ENCODE results near the gene CCSER1.
"Not testable (repeated sequence)": the region's sequence is repeated elsewhere in the genome, so short reads cannot be mapped to it uniquely, and the experiment has no call there.

Gene CCSER1

DNA sequence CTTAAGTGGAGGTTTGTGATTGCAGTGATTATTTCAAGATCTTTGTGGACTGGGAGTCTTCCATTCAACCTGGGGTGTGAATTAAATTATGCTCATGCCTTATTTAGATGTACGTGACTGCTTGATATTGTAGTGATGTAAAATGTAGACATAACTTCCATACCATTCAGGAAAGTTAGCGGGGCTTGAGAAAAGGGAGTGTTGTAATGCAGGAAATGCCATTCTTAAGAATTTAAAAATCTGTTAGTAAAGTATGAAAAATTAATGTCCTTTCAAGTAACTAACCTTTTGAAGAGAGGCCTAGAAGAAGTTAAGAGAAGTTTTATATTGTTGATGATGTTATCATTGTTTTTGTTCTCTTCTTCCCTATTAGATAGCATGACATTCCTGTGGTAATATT lies 318.2 kb downstream of the CCSER1 start:
- DNase-seq (ENCODE audit: low read depth) = no peak

GRCh38 chr4:90449626-90450025 lies 322.4 kb downstream of the CCSER1 start:
- DNase-seq (ENCODE audit: low read depth) = no peak

- no peak for DNase-seq (ENCODE audit: low read depth)
Observed at GRCh38 chr4:90456891-90457290, 329.7 kb downstream of the CCSER1 start.

DNA sequence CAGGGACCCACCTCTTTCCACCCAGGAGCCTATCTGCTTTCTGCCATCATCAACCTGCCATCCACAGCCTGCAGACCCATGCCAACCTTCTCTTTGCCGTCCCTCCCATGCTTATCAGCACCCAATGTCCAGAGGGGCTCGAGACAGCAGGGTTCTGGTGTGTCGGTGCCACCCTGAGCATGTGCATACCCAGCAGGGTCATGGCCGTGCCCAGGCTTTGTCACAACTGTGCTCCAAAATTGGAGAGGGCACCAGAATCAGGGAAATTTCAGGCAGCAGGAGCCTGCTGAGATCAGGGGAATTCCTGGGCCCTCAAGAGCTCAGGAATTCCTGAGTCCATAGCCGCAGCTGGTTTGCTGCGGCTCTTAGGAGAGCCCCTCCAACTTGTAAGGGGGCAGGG lies 330.6 kb downstream of the CCSER1 start:
- no peak for DNase-seq (ENCODE audit: low read depth)

DNA sequence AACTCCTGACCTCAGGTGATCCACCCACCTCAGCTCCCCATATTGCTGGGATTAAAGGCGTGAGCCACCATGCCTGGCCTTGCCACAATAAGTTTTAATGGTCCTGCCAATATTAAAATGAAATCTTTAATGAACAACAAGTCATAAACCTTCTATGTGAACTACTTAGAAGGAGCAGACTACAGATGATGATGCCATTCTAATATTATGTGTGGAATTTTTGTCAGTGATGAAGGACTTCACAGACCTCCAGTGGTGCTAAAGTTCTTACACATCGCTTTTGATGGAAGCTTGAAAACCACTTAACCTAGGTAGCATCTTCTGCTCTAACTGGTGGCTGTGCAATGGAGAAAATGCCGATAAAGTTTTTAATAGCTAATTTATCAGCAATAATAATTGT lies 331.4 kb downstream of the CCSER1 start:
- DNase-seq (ENCODE audit: low read depth) = no peak

GRCh38 chr4:90474484-90474883 lies 347.3 kb downstream of the CCSER1 start:
- no peak for DNase-seq (ENCODE audit: low read depth)

DNA sequence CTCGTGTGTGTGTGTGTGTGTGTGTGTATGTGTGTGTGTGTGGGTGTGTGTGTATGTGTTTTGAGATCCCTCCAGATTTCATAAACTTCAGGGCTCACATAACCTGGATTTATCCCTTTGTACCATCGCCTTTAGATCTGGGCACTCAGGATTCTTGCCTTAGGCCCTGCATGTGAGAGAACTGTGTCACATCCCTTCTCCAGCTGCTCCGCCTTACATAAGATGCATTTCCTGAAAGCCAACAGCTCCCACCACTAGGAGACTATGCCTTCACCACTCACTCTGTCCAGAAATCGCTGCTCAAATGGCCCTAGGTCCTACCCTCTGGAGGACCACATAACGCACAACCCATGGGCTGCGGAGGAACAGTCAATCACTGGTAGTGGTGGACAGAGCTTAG lies 348.8 kb downstream of the CCSER1 start:
- no peak for DNase-seq (ENCODE audit: low read depth)

DNA sequence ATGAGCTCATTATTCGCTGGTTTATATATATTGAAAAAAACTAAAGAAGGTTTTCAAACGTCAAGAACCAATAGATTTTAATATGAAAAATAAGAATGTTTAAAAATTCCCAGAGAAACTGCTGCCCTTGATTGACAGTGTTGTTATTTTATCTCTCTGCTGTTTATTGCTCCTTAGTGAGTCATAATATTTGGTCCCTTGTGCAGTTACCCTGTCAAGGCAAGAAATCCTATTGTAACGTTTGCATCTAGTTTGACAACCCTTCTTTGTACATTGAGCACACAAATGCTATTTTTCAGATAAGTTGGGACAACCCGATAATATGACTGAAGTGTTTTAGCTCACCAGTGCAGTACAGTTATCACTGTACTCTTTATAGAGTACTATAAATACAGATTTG lies 349.4 kb downstream of the CCSER1 start:
- DNase-seq (ENCODE audit: low read depth) = no peak

DNA sequence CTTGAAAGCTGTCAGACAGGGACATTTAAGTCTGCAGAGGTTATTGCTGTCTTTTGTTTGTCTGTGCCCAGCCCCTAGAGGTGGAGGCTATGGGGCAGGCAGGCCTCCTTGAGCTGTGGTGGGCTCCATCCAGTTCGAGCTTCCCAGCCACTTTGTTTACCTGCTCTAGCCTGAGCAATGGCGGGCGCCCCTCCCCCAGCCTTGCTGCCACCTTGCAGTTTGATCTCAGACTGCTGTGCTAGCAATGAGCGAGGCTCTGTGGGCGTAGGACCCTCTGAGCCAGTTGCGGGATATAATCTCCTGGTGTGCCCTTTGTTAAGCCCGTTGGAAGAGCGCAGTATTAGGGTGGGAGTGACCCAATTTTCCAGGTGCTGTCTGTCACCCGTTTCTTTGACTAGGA lies 357.7 kb downstream of the CCSER1 start:
- not testable (repeated sequence) for DNase-seq (ENCODE audit: low read depth)

- DNase-seq (ENCODE audit: low read depth) = no peak
Observed at GRCh38 chr4:90486346-90486745, 359.2 kb downstream of the CCSER1 start.

- no peak for DNase-seq (ENCODE audit: low read depth)
Observed at GRCh38 chr4:90495211-90495610, 368.0 kb downstream of the CCSER1 start.

- DNase-seq (ENCODE audit: low read depth) = no peak
Observed at GRCh38 chr4:90495936-90496335, 368.7 kb downstream of the CCSER1 start.

GRCh38 chr4:90498175-90498574 lies 371.0 kb downstream of the CCSER1 start:
- no peak for DNase-seq (ENCODE audit: low read depth)

DNA sequence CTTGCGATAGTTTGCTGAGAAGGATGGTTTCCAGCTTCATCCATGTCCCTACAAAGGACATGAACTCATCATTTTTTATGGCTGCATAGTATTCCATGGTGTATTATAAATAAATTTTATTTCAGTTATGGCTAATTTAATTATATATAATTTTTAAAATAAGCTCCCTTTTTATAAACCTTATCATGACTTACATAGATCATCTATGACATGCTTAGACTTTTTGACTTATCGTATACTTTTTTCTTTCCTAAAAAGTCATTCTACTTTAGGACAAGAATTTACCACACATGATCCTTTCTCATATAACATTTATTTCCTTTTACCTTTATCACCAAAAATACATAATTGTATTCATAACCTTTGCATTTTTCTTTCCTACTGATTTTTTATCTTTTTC lies 376.5 kb downstream of the CCSER1 start:
- no peak for DNase-seq (ENCODE audit: low read depth)

GRCh38 chr4:90515191-90515590 lies 388.0 kb downstream of the CCSER1 start:
- DNase-seq (ENCODE audit: low read depth) = no peak

DNA sequence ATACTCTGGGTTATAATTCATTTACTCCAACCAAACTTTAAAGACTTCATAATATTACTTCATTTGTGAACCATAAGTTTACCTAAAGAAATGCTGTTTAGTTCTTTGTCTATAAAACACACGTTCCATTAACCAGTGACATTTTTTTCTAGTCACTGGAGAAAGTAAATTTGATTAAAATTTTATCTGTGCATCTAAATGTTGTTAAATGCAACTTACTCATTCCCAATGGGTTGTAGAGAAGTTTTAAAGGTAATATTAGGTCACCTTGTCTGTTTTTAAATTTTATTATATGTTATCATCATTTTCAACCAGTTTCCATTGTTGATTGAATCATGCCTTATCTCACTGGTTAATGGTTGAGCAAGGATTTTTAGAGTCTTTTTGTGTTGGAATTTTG lies 401.4 kb downstream of the CCSER1 start:
- no peak for DNase-seq (ENCODE audit: low read depth)

DNA sequence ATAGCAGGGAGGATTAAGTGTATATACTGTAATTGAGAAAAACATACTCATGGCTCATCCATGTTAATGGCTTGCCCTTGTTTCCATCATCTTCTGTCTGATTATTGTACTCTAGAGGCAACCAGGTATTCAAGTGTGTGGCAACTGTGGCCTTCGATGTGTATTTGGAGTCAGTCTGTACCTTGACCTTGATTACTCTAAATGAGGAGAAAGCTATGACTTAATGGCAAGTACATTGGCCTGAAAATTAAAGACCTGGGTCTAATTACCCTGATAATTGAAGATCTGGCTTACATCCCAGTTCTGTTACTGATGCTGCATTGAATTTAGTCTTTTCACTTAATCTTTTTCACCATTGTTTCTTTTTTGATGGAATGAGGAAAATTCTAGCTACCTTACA lies 409.2 kb downstream of the CCSER1 start:
- DNase-seq (ENCODE audit: low read depth) = no peak

- no peak for DNase-seq (ENCODE audit: low read depth)
Observed at GRCh38 chr4:90537491-90537890, 410.3 kb downstream of the CCSER1 start.

DNA sequence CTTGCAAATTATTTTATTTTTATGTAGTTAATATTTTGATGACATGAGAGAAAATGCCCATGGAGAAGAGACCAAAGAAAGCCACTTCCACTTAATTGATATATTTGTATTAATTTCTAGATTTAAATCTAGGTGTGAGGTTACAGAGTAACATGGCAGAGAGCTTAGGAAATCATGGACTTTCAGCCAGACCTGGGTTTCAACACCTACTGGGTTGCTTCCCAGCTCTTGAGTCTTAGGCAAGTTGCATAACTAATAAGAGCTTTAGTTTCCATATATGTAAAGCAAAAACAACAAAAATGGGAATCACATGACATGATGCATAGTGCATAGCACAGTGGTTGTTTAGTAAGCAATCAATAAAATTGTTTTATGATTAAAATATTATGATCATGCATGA lies 413.3 kb downstream of the CCSER1 start:
- no peak for DNase-seq (ENCODE audit: low read depth)

DNA sequence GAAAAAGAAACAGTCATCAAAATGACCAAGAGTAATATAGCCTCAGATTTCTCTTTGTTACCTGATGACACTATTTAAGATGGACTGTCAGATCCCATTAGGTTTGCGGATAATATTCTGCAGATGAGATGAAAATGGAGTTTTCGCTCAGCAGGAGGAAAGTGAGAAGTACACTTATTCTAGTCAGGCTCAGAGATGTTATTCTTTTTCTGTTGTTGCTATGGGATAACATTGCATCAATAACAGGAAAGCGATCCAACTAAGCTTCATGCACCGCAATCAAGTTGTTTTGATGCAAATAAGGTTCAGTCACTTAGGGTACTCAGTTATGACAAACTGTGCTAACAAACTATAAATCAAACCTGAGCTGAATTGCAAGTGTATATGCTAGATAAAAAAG lies 415.0 kb downstream of the CCSER1 start:
- DNase-seq (ENCODE audit: low read depth) = no peak

DNA sequence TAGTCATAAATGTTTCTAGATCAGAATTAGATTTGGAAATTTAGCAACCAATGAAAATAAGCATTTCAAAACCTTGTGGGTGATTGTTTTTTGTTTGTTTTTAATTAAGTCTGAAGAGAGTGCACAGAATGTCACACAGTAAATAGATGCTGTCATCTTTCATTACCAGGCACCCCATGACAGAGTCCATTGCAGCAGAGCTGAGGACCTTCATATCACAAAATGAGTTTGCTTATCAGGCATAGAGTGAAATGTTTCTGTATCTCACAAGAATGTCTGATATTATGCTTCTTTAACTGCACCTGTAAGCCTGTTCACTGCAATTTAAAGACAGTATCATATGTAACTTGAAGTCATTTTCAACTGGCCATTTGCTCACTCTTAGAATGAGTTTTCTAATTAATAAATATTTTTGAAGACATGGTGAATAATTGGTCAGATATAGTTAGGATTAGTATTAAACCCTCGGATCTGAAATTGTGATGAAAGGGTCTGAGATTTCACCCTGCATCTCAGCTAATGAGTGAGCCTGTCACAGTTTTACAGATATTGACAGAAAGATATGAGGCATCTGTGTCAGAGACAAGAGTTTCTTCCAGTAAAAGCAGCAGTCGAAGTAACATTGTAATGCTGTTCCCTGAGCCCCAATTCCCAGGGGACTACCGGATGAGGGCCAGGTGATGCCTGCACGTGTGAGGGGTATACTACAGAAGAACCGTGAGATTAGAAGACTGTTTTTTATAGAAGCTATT lies 416.4 kb downstream of the CCSER1 start:
- DNase-seq (ENCODE audit: low read depth) = no peak

- no peak for DNase-seq (ENCODE audit: low read depth)
Observed at GRCh38 chr4:90544532-90545045, 417.4 kb downstream of the CCSER1 start.

GRCh38 chr4:90545380-90545779 lies 418.2 kb downstream of the CCSER1 start:
- no peak for DNase-seq (ENCODE audit: low read depth)

GRCh38 chr4:90546114-90546513 lies 418.9 kb downstream of the CCSER1 start:
- no peak for DNase-seq (ENCODE audit: low read depth)
